ENCODE measurements around the gene GATAD2A. TPM values are rescaled to one million over a fixed set of nuclear protein-coding genes. Genes with fewer than 3 reads are reported as not detected.

The GATAD2A gene
- total and polyA plus RNA-seq, 2 of the 8 experiments (the other 6 are each of a cell fraction or from before 2014, with no cell fraction given), result 38.4 to 205 TPM

DNA sequence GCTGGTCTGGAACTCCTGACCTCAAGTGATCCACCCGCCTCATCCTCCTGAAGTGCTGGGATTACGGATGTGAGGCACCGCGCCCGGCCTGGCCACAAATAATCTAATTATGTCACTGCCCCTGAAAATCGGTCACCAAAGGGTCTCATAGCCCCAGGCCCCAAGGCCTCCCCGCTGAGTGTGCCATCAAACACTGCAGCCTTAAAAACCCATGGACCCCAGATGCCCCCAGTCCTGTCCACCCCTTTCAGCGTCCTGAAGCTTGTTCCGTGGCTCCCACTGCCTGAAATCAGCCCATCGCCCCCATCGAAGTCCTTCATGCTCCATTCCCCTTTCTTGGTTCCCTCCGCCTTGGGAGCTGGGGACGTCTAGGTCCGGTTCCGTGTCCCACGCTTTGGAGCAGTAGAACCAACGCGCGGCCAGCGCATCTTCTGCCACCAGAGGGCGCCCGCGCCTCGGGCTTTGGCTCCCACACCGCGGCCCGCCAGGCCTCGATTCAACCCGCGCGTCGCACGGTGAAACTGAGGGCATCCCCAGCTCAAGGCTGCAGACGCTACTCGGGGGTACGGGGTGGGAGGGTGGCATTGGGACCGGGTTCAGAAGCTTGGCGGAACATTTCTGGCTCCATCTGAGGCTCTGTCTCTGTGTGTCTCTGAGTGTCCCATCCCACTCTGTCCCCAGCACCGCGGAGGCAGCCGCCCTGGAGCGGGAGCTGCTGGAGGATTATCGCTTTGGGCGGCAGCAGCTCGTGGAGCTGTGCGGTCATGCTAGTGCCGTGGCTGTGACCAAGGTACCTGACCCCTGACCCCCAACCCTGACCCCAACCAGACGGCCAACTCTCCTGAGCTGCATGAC is 126.7 kb downstream of the GATAD2A start (continued):
- peak; percentile 89 to 95 for TF ChIP-seq RAD21 (IDR thresholded peaks at IDR 0.05 in 1 of 2, conservative IDR thresholded peaks at IDR 0.05 in 1 of 2; ENCODE audit: low read depth in 2 of 2, low read length in 2 of 2)
- no peak for TF ChIP-seq YY1 (IDR thresholded peaks at IDR 0.05; ENCODE audit: low read depth, low read length)
- TF ChIP-seq CBX8 (IDR thresholded peaks at IDR 0.05; ENCODE audit: borderline replicate concordance, low read depth, low read length), result no peak
- peak; percentile 36; the same call in 1 of the 2 replicates for TF ChIP-seq BACH1 (IDR thresholded peaks at IDR 0.05; ENCODE audit: low read length)
- peak; percentile 82; the same call in 1 of the 2 replicates for TF ChIP-seq GABPA (IDR thresholded peaks at IDR 0.05; ENCODE audit: borderline replicate concordance, insufficient read depth, low read length)
- no peak for TF ChIP-seq KDM5A (IDR thresholded peaks at IDR 0.05; ENCODE audit: low read length)
- TF ChIP-seq POLR2AphosphoS5 (IDR thresholded peaks at IDR 0.05; ENCODE audit: low read depth, low read length), result peak; percentile 13; the same call in 1 of the 2 replicates

Data from H1 (cell line).